Measurements from ENCODE around the gene CSTPP1.
"Not testable (repeated sequence)": the region's sequence is repeated elsewhere in the genome, so short reads cannot be mapped to it uniquely, and the experiment has no call there.

CSTPP1 gene

GRCh38 chr11:47055534-47055933, 119.0 kb downstream of the CSTPP1 start:
- DNase-seq: no peak

GRCh38 chr11:47056261-47056915, 119.8 kb downstream of the CSTPP1 start:
- no peak for DNase-seq

GRCh38 chr11:47057365-47057764, 120.8 kb downstream of the CSTPP1 start:
- no peak for DNase-seq

GRCh38 chr11:47060807-47061206, 124.2 kb downstream of the CSTPP1 start:
- no peak for DNase-seq

GRCh38 chr11:47061429-47062178, 125.0 kb downstream of the CSTPP1 start:
- no peak for DNase-seq

- no peak for DNase-seq
Measured at GRCh38 chr11:47062736-47063135, 126.2 kb downstream of the CSTPP1 start.

- DNase-seq: no peak
Measured at GRCh38 chr11:47067401-47067800, 130.8 kb downstream of the CSTPP1 start.

- no peak for DNase-seq
Measured at GRCh38 chr11:47070769-47071168, 134.2 kb downstream of the CSTPP1 start.

GRCh38 chr11:47071341-47071740, 134.8 kb downstream of the CSTPP1 start:
- DNase-seq: no peak

- DNase-seq: no peak
Measured at GRCh38 chr11:47071791-47072261, 135.3 kb downstream of the CSTPP1 start.

- DNase-seq: no peak
Measured at GRCh38 chr11:47078751-47079521, 142.4 kb downstream of the CSTPP1 start.

- not testable (repeated sequence) for DNase-seq
Measured at GRCh38 chr11:47080775-47081174, 144.2 kb downstream of the CSTPP1 start.

GRCh38 chr11:47083913-47084312, 147.4 kb downstream of the CSTPP1 start:
- no peak for DNase-seq

GRCh38 chr11:47087801-47088200, 151.2 kb downstream of the CSTPP1 start:
- no peak for DNase-seq

- no peak for DNase-seq
Measured at GRCh38 chr11:47093541-47093940, 157.0 kb downstream of the CSTPP1 start.

GRCh38 chr11:47096871-47097270, 160.3 kb downstream of the CSTPP1 start:
- not testable (repeated sequence) for DNase-seq

- not testable (repeated sequence) for DNase-seq
Measured at GRCh38 chr11:47098223-47098622, 161.7 kb downstream of the CSTPP1 start.

GRCh38 chr11:47099214-47099917, 162.8 kb downstream of the CSTPP1 start:
- DNase-seq: no peak

- DNase-seq: no peak
Measured at GRCh38 chr11:47099918-47100315, 163.4 kb downstream of the CSTPP1 start.

- DNase-seq: no peak
Measured at GRCh38 chr11:47101406-47101805, 164.8 kb downstream of the CSTPP1 start.

GRCh38 chr11:47104261-47104950, 167.8 kb downstream of the CSTPP1 start:
- DNase-seq: no peak

- no peak for DNase-seq
Measured at GRCh38 chr11:47105541-47105940, 169.0 kb downstream of the CSTPP1 start.
